Measurements from ENCODE around the gene MBP.

The MBP gene

GRCh38 chr18:76993573-76993972 lies 139.0 kb downstream of the MBP start:
- TF ChIP-seq FOXM1 (IDR thresholded peaks at IDR 0.05; ENCODE audit: borderline replicate concordance, low read depth) (no peak), MAX (IDR thresholded peaks at IDR 0.05) (no peak), CEBPB (IDR thresholded peaks at IDR 0.05) (no peak), NFIC (IDR thresholded peaks at IDR 0.05) (no peak), TCF12 (IDR thresholded peaks at IDR 0.05; ENCODE audit: low read depth) (no peak), TAF1 (IDR thresholded peaks at IDR 0.05; ENCODE audit: low read depth) (no peak), YY1 (IDR thresholded peaks at IDR 0.05; ENCODE audit: low read depth) (no peak), CREB1 (IDR thresholded peaks at IDR 0.05; ENCODE audit: low read depth) (no peak), REST (IDR thresholded peaks at IDR 0.05; ENCODE audit: low read depth) (no peak), ZBTB7A (IDR thresholded peaks at IDR 0.05; ENCODE audit: low read depth) (no peak), USF1 (IDR thresholded peaks at IDR 0.05) (no peak), TEAD4 (IDR thresholded peaks at IDR 0.05) (no peak), RAD21 (IDR thresholded peaks at IDR 0.05; ENCODE audit: low read depth) (no peak), EGR1 (IDR thresholded peaks at IDR 0.05) (no peak)

GRCh38 chr18:76993085-76993382 lies 139.5 kb downstream of the MBP start:
- TF ChIP-seq ZBTB7A (IDR thresholded peaks at IDR 0.05; ENCODE audit: low read depth) (no peak), RAD21 (IDR thresholded peaks at IDR 0.05; ENCODE audit: low read depth) (no peak), CREB1 (IDR thresholded peaks at IDR 0.05; ENCODE audit: low read depth) (no peak), NFIC (IDR thresholded peaks at IDR 0.05) (no peak), EP300 (IDR thresholded peaks at IDR 0.05; ENCODE audit: borderline replicate concordance) (no peak)

GRCh38 chr18:76992226-76993084 lies 140.1 kb downstream of the MBP start:
- TF ChIP-seq EGR1 (IDR thresholded peaks at IDR 0.05): no peak
- no peak for TF ChIP-seq USF1 (IDR thresholded peaks at IDR 0.05)
- no peak for TF ChIP-seq FOXM1 (IDR thresholded peaks at IDR 0.05; ENCODE audit: borderline replicate concordance, low read depth)
- no peak for TF ChIP-seq EP300 (IDR thresholded peaks at IDR 0.05; ENCODE audit: borderline replicate concordance)
- TF ChIP-seq TAF1 (IDR thresholded peaks at IDR 0.05; ENCODE audit: low read depth): no peak
- no peak for TF ChIP-seq ZBTB7A (IDR thresholded peaks at IDR 0.05; ENCODE audit: low read depth)
- no peak for TF ChIP-seq RAD21 (IDR thresholded peaks at IDR 0.05; ENCODE audit: low read depth)
- TF ChIP-seq TEAD4 (IDR thresholded peaks at IDR 0.05): no peak
- no peak for TF ChIP-seq REST (IDR thresholded peaks at IDR 0.05; ENCODE audit: low read depth)
- no peak for TF ChIP-seq CREB1 (IDR thresholded peaks at IDR 0.05; ENCODE audit: low read depth)
- TF ChIP-seq TCF12 (IDR thresholded peaks at IDR 0.05; ENCODE audit: low read depth): no peak
- TF ChIP-seq YY1 (IDR thresholded peaks at IDR 0.05; ENCODE audit: low read depth): no peak

GRCh38 chr18:76991021-76991688 lies 141.4 kb downstream of the MBP start:
- TF ChIP-seq EGR1 (IDR thresholded peaks at IDR 0.05) (no peak), EP300 (IDR thresholded peaks at IDR 0.05; ENCODE audit: borderline replicate concordance) (no peak)

GRCh38 chr18:76989647-76990190 lies 142.9 kb downstream of the MBP start:
- TF ChIP-seq CREB1 (IDR thresholded peaks at IDR 0.05; ENCODE audit: low read depth) (no peak), ZBTB7A (IDR thresholded peaks at IDR 0.05; ENCODE audit: low read depth) (no peak), TCF12 (IDR thresholded peaks at IDR 0.05; ENCODE audit: low read depth) (no peak), USF1 (IDR thresholded peaks at IDR 0.05) (no peak), CEBPB (IDR thresholded peaks at IDR 0.05) (no peak), RAD21 (IDR thresholded peaks at IDR 0.05; ENCODE audit: low read depth) (no peak), EP300 (IDR thresholded peaks at IDR 0.05; ENCODE audit: borderline replicate concordance) (no peak), TEAD4 (IDR thresholded peaks at IDR 0.05) (no peak), REST (IDR thresholded peaks at IDR 0.05; ENCODE audit: low read depth) (no peak), FOXM1 (IDR thresholded peaks at IDR 0.05; ENCODE audit: borderline replicate concordance, low read depth) (no peak), YY1 (IDR thresholded peaks at IDR 0.05; ENCODE audit: low read depth) (no peak), EGR1 (IDR thresholded peaks at IDR 0.05) (no peak)
